ENCODE results near the gene RPL9. TPM values are rescaled to one million over a fixed set of nuclear protein-coding genes. Genes with fewer than 3 reads are reported as not detected.

The RPL9 gene
- polyA plus RNA-seq, 1 donor (not counting 4 experiments of a cell fraction or from before 2014, with no cell fraction given) = 1,522 TPM

GRCh38 chr4:39450618-39451017, 8.1 kb downstream of the RPL9 start:
- H2AFZ ChIP-seq (ENCODE audit: control insufficient read depth, low read length) = no peak overlapping the region
- H4K20me1 ChIP-seq (ENCODE audit: control insufficient read depth, extremely low read depth, insufficient read depth, low read length) = peaks cover 24% of the 10 kb centered on the region
- no peak overlapping the region for H3K27ac ChIP-seq (ENCODE audit: control insufficient read depth, insufficient read depth, low read length)
- no peak for FAIRE-seq
- H3K4me2 ChIP-seq (ENCODE audit: control insufficient read depth, extremely low read depth, insufficient read depth, low read depth, low read length) = no peak overlapping the region
- no peak for TF ChIP-seq CTCF (optimal IDR thresholded peaks at IDR 0.05 in 1 of 3, IDR thresholded peaks at IDR 0.05 in 1 of 3, conservative IDR thresholded peaks at IDR 0.05 in 1 of 3; ENCODE audit: extremely low read depth in 1 of 3, insufficient read depth in 2 of 3, low read length in 3 of 3)
- no peak for TF ChIP-seq EZH2 (IDR thresholded peaks at IDR 0.05; ENCODE audit: low read length)
- no peak for DNase-seq (ENCODE audit: low read depth, low spot score)
- dilution Hi-C loops (cut with MboI; ENCODE audit: extremely low pct_ligation_motif_present, low sequenced_read_pairs) = no loop called here
- H3K9ac ChIP-seq (ENCODE audit: control insufficient read depth, extremely low read depth, insufficient read depth, low read length) = no peak overlapping the region
- H3K36me3 ChIP-seq (ENCODE audit: control insufficient read depth in 2 of 2, extremely low read depth in 1 of 2, insufficient read depth in 2 of 2, low read length in 2 of 2) = peaks cover 25 to 49% of the 10 kb centered on the region in 2 experiments
- H3K9me1 ChIP-seq (ENCODE audit: control insufficient read depth, extremely low read depth, insufficient read depth, low read length) = no peaks in the 10 kb centered on the region
- peaks cover 8% of the 10 kb centered on the region for H3K79me2 ChIP-seq (ENCODE audit: control insufficient read depth, insufficient read depth, low read length)
- no peak overlapping the region for H3K4me3 ChIP-seq (ENCODE audit: control insufficient read depth in 2 of 3, extremely low read depth in 1 of 3, insufficient read depth in 2 of 3, low read depth in 1 of 3, low read length in 3 of 3)
- peaks cover 9% of the 10 kb centered on the region for H3K4me1 ChIP-seq (ENCODE audit: control insufficient read depth, extremely low read depth, insufficient read depth, low read length)
- H3K27me3 ChIP-seq (ENCODE audit: control insufficient read depth, extremely low read depth, insufficient read depth, low read length) = no peaks in the 10 kb centered on the region
- H3K9me3 ChIP-seq (ENCODE audit: control insufficient read depth, low read depth, low read length) = no peaks in the 10 kb centered on the region

GRCh38 chr4:39446842-39447573, 11.7 kb downstream of the RPL9 start:
- peaks cover 7% of the 10 kb centered on the region for H4K20me1 ChIP-seq (ENCODE audit: control insufficient read depth, extremely low read depth, insufficient read depth, low read length)
- no peak for DNase-seq (ENCODE audit: low read depth, low spot score)
- H3K27ac ChIP-seq (ENCODE audit: control insufficient read depth, insufficient read depth, low read length) = peak overlapping the region; percentile 11
- H3K9me1 ChIP-seq (ENCODE audit: control insufficient read depth, extremely low read depth, insufficient read depth, low read length) = no peaks in the 10 kb centered on the region
- TF ChIP-seq EZH2 (IDR thresholded peaks at IDR 0.05; ENCODE audit: low read length) (no peak), CTCF (optimal IDR thresholded peaks at IDR 0.05 in 1 of 3, IDR thresholded peaks at IDR 0.05 in 1 of 3, conservative IDR thresholded peaks at IDR 0.05 in 1 of 3; ENCODE audit: extremely low read depth in 1 of 3, insufficient read depth in 2 of 3, low read length in 3 of 3) (peak; percentile 7 to 36 (median 14))
- FAIRE-seq = peak; percentile 64
- H2AFZ ChIP-seq (ENCODE audit: control insufficient read depth, low read length) = peak overlapping the region; percentile 83
- peak overlapping the region; percentile 9 to 62 (median 44) for H3K4me3 ChIP-seq (ENCODE audit: control insufficient read depth in 2 of 3, extremely low read depth in 1 of 3, insufficient read depth in 2 of 3, low read depth in 1 of 3, low read length in 3 of 3)
- peak overlapping the region; percentile 84 for H3K4me2 ChIP-seq (ENCODE audit: control insufficient read depth, extremely low read depth, insufficient read depth, low read depth, low read length)
- peaks cover 5 to 14% of the 10 kb centered on the region in 2 experiments for H3K36me3 ChIP-seq (ENCODE audit: control insufficient read depth in 2 of 2, extremely low read depth in 1 of 2, insufficient read depth in 2 of 2, low read length in 2 of 2)
- H3K9me3 ChIP-seq (ENCODE audit: control insufficient read depth, low read depth, low read length) = no peaks in the 10 kb centered on the region
- H3K9ac ChIP-seq (ENCODE audit: control insufficient read depth, extremely low read depth, insufficient read depth, low read length) = peak overlapping the region; percentile 18
- no peaks in the 10 kb centered on the region for H3K79me2 ChIP-seq (ENCODE audit: control insufficient read depth, insufficient read depth, low read length)
- dilution Hi-C loops (cut with MboI; ENCODE audit: extremely low pct_ligation_motif_present, low sequenced_read_pairs) = no loop called here
- H3K27me3 ChIP-seq (ENCODE audit: control insufficient read depth, extremely low read depth, insufficient read depth, low read length) = no peaks in the 10 kb centered on the region
- H3K4me1 ChIP-seq (ENCODE audit: control insufficient read depth, extremely low read depth, insufficient read depth, low read length) = peaks cover 8% of the 10 kb centered on the region
